NCI-H2081 (cell line): ENCODE measurements around the gene M1AP.

Experiments
- DNase-seq, 2 experiments: peaks; one replicate each; lab custom pipeline; 2025; lab: John Stamatoyannopoulos, UW

Gene M1AP

DNA sequence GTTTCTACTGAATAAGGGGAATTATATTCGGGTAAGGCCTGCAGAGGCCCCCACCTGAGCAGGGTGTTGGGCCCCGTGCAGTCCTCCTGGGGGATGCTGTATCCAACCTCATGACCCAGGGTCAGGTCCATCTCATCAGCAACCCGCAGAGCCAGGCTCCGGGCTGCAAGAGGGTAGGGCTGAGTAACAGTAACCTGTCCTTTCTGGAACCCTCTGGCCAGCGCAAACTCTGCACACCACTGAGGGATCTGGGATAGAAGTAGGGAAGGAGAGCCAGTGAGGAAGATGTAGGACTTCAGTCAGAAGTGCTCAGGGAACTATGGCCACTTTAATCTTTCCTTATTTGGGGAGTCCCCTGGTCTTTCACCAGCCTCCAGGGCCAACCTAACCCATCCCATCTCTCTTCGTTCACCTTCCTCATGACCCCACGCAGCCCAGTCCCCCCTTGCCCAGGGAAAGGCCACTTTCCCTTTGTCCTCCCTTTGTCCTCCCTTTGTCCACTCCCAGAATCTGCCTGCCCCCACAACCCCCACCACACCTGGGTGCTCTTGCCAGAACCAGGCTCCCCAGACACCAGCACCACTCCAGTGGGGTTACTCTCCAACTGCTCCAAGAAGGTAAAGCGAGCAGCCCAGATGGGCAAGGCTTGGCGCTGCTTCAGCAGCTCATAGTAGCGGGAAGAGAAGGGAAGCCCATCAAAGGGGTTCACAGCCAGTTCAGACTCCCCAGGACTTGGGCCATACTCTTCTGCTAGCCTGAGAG, 123.0 kb downstream of the M1AP start:
- DNase-seq = no peak

DNA sequence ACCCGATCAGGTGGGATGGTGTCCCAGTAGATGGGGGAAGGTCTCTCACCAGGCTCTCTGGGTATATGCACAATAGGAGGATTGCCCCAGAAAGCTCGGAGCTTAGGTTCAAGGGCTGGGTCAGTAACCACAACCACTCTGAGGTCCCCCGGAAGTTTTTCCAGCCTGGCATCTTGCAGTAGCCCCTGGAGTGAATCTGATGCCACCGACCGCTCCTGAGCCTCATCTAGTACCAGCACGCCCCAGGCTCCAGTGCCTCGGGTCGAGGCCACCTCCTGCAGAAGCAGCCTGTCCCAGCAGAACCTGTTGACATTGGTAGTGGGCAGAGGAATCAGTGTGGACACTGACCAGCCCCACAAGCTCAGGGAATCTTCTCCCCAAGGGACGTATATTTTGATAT, 124.1 kb downstream of the M1AP start:
- no peak for DNase-seq

DNA sequence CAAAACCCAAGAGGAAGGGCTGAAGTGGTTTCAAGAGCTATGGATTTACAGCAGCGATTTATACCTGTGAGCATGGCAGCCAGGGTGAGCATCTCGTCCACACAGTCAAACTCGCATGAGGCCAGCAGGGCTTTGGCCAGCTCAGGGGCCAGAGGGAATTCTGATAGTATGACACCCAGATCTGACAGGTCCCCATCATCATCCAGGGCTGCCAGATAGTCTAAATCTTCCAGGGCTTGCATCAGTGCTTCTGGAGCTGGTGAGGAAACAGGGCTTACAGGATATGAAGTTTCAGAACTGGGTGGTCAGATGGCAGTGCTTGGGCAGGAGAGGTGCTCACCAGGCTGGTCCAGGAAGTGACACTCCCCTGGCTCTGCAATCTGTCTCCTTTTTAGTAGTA, 125.6 kb downstream of the M1AP start:
- no peak for DNase-seq

DNA sequence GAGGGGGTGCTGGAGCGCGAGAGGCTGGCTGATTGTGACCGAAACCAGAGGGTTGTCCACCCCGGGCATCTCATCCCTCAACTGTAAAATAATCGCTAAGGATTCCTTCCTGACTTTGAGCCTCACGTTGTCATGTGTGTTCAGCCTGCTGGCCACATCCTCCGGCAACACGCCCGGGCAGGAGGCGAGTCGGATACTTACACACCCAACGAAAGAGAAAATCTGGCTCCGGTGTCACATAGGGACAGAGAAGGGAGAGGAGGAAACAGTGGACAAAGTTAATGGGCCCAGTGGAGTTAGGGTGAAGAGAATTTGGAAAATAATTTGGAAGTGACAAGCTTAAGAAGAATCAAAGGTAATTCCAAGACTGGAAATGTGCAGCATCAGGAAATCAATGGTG, 131.5 kb downstream of the M1AP start:
- no peak for DNase-seq

DNA sequence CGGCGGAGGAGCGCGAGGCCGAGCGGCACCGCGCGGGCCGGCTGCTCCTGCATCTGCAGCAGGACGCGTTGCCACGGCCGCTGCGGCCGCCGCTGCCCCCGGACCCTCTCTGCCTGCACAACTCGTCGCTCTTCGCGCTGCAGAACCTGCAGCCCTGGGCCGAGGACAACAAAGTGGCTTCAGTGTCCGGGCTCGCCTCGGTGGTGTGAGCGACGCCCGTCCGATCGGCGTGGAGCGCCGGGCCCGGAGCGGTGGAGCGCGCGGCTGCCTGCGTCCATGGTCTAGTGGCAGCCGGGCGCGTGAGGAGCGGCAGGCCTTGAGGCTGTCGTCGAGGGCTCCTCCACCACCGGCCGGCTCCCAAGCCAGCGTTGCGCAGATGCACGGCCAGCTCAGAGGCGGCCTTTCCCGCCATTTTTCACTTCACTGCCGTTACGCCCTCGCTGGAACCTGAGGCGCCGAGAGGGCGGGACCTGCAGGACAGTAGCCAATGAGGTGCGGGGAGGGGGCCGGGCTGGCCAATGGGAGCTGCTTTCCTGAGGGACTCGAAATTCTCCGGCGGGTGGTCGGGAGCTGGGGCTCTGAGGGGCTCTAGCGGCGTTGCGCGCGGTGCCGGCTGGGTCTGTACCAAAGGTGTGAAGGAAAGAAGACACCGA, 132.0 kb downstream of the M1AP start:
- no peak for DNase-seq

DNA sequence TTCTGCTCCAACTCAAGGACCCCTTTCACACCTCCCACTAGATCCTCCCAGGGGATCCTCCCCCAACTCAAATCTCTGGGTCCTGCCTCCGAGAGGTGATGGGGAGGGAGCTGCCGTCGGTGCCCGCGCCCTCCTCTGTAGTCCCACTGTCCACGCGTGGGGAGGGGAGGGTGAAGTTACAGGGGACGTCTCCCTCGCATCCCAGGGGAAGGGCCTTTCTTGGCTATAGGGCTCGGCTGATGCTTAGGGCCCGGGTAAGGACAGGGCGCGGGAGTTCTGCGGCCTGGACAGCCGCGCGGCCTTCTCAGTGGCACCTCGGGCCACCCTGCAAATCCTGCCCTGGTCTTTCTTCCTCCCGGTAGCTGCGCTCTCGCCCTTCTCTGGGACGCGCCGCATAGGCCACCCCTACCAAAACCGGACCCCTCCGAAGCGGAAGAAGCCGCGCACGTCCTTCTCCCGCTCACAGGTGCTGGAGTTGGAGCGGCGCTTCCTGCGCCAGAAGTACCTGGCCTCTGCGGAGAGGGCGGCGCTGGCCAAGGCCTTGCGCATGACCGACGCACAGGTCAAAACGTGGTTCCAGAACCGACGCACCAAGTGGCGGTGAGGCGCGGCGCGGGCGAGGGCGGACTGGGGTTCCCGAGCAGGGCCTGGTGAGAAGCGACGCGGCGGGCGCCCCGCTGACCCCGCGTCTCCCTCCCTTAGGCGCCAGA, 132.7 kb downstream of the M1AP start:
- DNase-seq = no peak

DNA sequence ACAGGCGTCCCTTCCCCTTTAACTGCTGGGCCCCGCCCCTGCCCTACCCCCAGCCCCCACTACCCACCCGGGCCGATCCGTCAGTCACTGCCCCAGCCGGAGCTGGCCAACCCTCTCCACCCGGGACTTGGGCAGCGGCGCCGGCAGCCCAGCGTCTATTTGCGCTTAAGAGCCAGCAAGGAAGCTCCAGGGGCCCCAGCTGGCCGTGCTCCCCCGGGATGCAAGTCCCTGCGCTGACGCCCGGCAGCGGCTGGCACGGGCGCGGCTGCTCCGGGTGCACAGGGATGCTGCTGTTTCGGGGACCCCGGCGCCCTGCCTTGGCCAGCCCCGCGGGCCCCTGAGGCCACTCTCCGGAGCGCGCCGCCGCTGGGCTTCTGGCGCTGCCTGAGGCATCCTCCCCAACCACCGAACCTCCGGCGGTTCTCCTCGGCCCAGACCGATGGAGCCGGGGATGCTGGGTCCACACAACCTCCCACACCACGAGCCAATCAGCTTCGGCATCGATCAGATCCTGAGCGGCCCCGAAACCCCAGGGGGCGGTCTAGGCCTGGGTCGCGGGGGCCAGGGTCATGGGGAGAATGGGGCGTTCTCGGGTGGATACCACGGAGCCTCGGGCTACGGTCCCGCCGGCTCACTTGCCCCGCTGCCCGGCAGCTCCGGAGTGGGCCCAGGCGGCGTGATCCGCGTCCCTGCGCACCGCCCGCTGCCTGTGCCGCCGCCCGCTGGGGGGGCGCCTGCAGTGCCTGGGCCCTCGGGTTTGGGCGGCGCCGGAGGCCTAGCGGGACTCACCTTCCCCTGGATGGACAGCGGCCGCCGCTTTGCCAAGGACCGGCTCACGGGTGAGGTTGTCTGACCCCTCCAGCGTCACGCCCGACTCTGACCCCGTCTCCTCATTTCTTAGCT, 133.5 kb downstream of the M1AP start, which contains the start of gene TLX2:
TLX2 (plus strand) TSS at position 83 of the 903 bp plus-strand sequence; CDS start at position 440, 357 bp downstream.
- DNase-seq = no peak

DNA sequence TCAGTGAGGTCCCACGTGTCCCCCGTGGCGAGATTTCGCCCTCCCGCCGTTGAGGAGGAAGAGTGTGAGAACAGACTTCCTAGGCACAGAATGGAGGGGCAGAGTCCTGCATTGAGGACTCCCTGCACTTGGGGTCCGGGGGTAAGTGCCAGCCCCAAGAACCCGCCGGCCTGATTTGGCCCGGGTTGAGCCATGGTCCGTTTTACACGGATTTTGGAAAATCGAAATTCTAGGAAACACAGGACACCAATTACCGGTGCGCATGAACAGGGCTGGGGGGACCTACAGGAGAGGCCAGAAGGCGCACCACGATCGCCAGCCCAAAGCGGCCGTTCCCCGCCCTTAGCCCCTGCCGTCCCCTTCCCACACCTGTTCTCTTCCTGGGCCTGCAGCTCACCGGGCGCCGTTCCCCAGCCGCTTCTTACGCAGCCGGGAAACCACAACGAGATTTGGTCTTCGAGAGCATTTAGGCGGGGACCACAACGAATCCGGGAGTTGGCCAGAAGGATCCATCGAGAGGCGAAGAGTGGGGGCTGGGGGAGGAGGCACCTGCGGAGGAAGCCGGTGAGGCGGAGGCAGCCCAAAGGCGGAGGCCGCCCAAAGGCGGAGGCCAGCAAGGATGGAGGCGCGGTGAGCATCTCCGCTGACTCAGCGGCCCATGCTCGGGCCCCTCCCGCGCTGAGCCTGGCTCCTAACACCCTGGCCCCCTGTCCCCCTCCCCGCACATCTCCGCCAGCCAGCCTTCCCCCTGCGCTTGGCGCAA, 134.3 kb downstream of the M1AP start:
- DNase-seq = no peak

DNA sequence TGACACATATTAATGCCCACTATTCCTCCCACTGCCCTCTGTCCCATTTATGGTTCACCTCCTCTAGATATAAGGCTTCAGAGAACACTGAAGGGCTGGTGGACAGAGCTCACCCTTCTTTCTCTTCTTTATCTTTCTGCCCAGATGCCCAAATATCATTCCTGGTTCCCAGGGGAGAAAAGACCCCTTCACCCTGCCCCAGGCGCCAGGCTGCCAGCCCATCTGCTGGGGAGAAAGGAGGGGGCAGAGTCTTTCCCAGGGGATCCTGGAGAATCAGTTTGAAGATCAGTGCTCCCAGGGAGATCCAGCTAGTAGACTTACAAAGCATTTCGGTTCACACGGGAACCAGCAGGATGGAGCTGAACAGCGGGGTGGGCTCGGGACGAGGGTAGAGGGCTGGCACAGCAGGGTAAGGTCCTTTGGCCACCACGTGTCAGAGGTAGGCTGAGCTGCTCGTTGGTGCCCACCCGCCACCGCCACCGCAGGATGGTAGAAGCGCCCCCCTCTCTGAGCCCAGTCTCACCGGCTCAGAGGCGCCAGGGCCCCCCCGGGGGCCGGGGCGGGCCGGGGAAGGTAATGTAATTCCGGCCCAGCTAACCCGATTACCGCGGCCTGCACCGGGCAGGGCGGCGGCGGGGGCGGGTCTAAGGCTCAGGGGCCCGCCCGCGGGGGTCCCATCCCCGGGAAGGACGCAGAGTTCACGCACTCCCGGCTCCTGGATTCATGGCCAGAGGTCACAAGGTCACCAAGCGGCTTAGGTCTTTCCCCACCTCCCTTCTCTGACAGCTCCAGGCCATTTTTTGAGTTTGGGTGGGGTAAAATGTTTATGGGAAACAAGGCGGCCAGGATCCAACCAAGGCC, 135.2 kb downstream of the M1AP start:
- DNase-seq = no peak

DNA sequence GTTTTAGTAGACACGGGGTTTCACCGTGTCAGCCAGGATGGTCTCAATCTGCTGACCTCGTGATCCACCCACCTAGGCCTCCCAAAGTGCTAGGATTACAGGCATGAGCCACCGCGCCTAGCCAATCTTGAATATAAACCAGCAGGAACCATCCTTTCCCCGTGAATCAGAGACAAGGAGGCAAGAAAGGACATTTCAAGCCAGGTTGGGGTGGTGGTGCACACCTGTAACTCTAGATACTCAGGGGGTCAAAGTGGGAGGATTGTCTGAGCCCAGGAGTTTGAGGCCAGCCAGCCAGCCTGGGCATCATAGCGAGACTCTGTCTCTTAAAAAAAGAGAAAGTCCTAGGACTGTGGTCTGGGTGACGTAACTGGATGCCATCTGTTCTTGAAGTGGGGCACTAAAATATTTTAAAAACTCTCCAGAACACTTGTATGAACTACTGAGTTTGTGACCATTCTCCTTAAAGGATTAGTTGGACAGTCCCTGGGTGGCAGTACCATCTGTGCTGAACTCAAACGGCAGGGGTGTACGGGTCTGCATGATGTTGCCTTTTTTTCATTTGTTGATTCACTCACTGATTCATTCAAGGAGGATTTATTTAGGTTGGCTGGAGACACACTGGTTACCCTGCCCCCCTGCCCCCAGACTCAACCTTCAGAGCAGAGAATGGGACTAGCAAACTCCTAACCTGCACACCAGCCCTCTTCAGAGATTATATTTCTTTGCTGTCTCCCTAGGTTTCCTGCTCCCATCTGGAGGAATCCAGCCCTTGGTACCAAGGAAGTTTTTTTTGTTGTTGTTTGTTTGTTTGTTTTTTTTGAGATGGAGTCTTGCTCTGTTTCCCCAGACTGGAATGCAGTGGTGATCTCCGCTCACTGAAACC, 136.8 kb downstream of the M1AP start:
- DNase-seq = no peak

DNA sequence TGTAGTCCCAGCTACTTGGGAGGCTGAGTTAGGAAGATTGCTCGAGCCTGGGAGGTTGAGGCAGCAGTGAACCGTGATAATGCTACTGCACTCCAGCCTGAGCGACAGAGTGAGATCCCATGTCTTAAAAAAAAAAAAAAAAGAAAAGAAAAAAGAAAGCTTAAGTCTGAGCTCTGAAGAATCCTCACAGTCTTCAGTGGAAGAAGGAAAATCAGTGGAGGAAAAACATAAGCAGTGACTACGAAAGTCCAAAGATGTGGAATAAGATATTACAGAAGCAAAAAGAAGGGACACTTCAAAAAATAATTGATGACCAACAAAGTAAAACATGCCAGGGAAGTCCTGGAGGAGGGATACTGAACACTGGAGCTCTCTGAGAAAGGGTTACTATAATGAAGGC, 137.9 kb downstream of the M1AP start:
- no peak for DNase-seq

DNA sequence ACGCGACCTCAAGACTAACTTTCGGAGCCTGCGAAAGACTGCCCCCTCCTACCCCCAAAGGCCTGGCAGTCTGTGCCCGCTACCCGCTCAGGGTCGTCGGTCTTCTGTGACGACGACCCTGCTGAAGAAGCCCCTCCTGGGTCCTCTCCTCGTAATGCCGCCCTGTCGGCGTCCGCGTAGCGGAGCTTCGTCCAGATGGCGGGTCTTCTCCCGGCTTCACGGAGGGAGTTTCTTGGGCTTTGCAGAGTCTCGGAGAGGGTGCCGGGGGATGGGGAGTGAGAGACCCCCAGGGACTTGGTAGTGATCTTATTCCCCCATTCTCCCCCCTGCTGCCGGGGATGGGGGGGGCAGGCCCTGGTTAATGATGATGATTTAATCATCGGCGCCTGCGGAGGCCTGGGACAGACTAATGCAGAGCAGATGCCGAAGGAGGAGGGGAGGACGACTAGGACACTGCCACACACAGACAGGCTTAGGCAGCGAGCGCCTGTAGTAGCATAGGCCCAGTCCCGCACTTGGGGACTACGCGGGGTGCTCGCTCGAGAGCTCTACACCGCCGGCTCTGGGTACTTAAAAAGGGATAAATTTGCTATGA, 140.1 kb downstream of the M1AP start:
- peak in 1 of 2 experiments; percentile 51 for DNase-seq
